GM18508 (cell line): ENCODE results near the gene ZBTB18.

Source experiments
- ATAC-seq: cut with Tn5 transposase; IDR thresholded peaks from one replicate; pipeline ENCODE4 v1.9.1; 2021; ENCODE audit warnings: moderate number of reproducible peaks; ENCODE audit not compliant: insufficient read depth, unreplicated experiment

Gene ZBTB18

DNA sequence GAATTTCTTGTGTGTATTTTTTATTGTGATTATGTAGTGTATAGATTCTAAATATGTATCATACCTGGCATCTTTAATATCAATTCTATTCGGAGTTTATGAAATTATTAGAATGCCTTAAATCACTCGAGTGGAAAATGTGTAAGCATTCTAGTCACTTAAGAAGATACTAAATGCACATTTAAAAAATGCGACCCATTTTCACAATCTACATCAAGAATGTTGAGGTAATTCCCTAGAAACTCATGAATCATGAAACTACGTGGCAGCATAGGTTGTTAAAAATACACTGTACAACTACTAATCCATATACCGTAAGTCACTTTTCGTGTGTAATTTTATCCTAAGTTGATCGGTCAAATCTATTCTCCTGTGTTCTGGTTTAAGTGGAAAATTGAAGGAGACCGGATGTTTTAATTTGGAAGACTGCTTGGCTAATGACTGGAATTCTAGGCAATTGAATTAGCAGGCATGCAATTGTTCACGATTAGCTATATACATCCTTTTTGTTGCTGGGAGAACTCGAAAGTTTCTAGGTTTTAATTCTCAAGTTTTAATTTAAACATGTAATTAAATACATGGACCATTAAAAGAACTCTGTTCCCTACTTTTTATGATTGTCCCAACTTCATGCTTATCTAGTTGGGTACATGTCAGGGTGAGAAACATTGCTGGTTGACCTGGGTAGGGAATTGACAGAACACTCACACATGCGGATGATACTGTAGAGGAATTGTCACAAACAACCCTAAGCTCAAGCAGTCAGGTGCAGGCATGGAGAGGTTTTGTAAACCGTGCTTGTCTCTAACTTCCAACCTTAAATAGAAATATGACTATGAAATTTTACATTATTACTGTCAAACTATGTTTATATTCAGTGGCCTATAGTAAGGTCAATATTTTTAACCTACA is 6.6 kb downstream of the ZBTB18 start:
- ATAC-seq = no peak

DNA sequence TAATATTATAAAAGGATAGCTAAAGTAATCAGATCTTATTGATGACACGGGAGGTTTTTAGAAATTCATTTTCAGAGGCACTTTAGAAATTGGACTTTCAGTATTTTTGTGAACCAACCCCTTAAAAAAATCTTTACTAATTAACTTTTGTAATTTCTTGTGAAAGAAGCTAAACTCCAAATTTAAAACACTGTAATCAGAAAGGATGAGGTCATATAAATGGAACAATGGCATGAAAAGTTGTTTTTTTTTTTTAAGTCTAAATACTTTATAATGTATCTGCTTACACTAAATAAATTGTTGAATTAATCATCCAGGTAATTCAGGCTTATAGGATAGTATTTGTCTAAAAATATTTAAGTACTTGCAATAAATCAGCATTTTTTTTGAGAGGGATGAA is 9.0 kb downstream of the ZBTB18 start:
- ATAC-seq = no peak

DNA sequence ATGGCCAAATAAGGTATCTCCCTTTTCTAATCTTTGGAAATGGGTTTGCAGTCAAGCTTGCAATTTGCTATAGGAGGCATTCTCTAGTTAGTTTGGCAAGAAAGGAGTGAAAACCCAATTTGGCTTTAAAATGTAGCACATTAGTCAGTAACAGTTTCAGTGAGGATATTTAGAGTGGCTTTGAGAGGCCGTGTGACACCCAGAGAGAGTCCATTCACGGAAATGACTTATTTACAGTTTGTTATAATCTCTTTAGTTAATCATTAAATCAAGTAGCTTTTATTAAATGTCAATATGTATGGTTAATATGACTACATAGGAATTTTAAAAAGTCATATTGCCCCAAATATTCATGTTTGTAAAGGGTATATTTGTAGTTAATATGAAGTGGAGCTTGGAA is 9.6 kb downstream of the ZBTB18 start:
- ATAC-seq = no peak

DNA sequence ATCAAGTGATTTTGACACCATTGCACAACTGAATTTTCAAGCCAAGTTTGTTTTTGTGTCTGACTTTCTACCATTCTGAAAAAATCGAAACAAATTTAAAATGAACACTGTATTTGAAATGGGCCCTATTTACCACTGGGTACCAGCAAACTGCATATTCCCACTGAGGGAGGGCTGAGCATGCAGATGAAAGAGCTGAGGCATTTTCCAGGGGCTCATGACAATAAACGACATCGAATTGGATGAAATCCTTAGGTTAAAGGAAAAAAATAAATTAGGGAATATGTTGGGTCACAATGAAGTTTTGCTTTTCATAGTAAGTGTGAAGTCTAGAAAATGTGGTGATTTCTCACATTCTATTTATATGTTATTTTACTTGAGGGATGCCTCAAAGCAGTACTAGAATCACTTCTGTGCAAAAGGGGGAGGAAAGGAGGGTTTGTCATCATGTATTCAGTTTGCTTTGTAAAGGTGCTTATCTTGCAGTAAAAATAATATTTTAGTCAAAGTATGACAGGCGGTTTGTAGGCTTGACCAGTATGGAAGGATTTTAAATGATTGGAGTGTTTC is 11.2 kb downstream of the ZBTB18 start:
- ATAC-seq = no peak

DNA sequence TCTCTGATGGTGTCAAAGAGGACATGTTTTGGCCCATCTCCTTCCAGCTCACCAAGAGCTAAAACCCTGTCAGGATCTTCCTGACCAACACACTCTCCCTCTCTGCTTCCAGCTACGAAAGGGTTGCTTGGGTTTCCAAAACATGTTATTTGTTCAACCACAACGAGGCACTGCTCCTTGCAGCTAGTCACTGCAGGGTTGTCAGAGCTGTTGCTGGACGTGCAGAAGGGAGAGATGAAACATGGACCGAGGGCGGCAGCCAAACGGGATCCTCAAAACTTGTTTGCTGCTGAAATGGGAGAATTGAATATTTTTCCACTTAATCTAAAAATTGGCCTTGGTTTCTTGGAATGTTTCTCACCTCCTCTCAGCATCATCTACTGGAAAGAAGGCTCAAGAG is 12.4 kb downstream of the ZBTB18 start:
- ATAC-seq = no peak

DNA sequence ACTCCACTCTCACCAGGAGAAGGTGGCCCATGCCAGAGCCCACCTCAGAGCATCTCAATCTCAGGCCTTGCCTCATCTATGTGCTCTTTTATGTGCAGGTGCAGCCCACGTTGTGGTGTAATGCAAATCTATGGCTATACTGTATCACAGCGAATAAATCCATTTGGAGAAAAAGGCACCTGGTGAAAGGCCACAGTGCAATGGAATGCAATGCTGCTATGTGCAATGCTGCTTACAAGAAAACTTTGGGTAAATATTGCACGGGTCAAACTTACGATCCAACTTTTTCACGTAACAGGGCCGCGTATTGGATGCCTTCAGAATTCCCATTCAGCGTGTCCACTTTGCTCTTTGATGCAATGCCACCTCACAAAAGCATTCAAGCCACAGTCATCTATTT is 13.5 kb downstream of the ZBTB18 start:
- no peak for ATAC-seq

DNA sequence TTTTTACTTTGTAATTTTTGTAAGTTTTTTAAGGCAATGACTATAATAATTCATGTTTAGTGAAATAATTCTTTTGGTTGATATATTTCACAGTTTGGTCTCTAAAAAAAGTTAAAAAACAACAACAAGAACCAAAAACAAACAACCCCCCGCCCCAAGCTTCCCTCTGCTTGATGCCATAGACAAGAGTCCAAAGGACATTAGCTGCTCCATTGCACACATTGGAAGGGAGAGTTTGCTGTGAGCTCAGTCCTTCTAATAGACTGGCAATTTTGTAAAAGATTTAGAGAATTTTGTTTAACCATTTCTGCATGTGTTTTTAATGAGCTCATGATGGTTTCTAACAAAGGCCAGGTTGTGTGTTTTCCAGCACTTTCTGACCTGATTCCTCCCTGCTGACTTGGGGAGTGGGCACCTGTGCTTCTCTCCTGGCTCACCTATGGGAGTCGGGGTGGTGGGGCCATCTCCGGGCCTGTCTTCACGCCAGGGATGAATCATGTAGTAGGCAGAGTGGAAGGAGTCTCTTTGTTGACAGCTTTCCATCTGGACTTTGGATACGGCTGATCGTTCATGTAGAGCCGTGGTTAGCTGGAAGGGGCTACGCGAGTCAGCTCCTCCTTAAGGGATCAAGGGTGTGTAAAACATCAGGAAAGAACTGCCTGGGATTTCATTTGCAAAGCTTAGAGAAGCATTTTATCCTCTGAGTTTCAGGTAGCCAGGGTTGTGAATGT is 14.1 kb downstream of the ZBTB18 start:
- ATAC-seq = no peak

DNA sequence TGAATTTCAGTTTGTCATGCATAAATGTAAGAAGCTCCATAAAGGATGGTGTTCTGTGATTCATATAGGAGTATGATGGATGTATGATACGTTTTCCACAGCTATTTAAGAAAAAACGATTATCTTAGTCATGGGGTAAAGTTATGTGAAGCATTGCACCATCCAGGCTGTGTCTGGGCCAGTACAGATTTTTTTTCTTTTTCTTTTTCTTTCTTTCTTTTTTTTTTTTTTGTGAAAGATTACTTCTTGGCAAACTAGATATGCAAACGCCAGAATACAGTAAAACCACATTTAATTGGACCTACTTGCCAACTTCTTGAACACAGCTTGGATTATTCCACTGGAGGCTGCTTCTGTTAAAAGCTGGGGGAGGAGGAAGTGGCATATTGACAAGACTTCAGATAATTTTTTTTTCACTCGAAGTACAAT is 14.9 kb downstream of the ZBTB18 start:
- ATAC-seq = no peak

DNA sequence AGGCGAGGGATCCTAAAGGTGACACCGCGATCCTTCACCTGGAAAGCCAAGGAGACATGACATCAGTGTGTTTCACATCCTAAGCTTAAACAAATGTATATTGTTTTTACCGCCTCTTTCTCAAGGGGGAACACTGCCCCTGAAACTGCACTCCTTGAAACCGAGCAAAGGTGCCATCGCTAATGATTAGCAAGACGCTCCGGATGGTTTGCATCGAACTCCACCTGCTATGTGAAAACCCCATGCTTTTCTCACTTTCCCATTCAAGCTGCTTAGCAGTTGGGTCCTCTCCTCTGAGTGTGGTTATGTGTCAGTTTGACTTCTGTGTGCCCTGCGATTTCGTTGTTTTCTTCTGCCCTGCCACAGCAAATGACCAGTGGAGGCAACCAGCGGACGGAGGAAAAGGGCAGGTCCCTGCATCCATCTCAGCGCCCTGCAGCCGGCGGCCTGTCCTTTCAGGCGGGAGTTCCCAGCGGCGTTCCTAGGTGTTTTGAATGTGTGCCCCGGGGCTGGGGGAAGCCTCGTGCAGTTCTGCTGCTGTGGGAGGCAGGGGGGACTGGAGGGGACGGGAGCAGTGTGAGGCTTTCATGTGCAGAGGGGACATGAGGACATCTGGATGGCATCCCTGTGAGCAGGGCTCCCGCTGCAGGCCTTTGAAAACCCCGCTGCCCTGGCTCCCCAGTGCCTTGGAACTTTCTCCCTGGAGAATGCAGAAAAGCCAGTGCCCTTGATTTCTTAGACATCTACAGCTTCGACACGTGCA is 16.1 kb downstream of the ZBTB18 start:
- no peak for ATAC-seq

DNA sequence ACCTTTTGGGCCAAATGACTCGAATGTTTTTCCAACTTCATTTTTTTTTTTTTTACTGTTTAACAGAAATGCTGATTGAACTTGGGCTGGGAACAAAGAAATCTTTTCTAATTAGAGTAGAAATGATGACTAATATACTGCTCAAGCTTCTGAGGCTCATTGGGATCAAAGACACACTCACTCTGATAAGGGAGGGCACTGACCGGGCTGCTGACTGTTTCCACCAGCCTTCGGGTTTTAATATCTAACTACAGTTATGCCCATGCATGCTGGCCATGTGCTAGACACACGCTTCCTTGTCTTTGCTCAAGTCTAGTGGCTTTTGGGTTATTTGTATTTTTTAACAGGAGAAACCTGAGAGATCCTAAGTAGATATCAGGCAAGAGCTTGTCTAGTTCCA is 16.8 kb downstream of the ZBTB18 start:
- no peak for ATAC-seq

DNA sequence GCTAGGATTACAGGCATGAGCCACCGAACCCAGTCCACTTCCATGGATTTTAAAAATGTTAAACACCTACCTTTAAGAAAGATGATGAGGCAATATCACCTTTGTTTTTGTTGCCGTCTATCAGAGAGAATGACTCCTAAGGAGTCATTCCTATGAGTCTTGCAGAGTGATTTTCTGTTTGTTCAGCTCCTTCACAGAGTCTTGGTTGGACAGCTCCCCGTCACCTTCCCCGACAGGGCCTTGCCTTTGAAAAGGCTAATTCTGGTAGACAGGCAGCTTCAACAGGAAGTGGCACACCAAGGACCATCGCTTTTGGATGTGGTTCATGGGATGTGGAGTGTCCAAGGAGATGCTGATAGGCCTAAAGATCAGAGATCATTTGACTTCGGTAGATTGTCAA is 17.5 kb downstream of the ZBTB18 start:
- ATAC-seq = no peak

DNA sequence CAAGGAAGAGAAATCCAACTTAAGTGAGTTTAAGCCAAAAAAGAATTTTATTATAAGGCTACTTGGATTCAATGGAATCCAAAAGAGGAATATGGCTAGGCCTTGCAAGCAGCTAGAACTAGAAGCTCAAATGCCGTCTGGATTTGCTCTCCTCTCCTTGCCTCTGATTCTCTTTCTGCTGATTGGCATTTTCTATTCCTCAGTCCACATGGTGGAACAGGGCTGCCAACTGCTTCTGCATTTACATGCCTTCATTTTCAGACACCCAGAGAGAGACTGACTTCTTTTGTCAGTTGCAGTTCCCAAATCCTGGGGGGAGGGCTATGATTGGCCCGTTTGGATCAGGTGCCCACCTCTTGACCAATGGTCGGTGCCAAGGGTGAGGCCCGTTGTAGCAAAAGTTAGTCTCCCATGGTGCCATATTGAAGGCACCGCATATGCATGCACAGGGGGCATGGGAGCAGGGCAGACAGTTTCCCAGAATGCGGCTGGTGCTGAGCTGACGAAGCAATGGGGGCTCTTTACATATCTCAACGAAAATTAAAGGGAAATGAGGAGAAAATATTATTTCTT is 18.3 kb downstream of the ZBTB18 start:
- ATAC-seq = no peak

DNA sequence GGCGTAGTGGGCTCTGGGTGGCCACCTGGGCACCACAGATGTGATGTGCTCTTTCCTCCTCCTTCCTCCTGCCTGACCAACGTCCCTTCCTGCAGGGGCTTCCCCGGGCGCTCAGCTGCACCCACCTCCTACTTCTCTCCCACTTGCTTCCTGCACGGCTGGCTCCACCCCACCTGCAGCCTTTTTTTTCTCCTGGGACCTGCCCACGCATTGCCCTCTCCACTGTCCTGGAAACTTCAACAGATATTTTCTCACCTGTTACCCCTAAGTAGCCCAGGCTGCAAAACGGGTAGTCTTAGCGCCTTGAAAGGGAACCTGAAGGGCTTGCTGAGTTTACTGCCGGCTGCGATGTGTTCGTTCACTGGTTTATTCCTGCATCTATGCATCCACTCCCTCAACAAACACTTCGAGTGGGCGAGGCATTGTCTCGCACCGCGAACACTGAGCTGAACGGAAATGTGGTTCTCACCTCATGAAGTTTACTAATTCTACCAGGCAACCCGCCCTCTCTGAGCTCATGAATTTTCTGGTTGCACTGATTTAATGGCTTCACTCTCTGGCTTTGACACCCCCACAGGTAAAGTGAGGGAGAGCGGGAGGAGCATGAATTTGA is 23.6 kb downstream of the ZBTB18 start:
- ATAC-seq = no peak

DNA sequence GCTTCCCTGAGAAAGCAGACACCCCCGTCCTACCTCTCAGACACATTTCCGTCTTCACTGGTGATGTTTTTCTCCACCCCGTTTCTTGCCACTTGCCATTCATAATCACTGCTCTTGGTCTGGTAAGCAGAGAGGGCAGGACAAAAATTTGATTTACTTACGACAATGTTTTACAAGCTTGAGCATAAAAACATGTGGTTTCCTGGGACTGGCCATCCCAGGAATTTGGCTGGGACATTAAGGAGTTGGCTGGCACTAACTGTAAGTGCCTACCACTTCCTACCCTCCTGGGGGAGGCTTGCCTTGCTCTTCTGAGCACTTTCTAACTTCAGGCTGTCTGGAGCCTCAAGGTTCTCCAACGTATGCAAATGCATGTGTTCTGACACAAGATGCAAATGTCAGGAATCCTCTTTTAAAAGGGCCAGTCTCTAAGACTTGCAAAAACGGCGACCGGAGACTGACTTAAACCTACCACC is 24.2 kb downstream of the ZBTB18 start:
- no peak for ATAC-seq

DNA sequence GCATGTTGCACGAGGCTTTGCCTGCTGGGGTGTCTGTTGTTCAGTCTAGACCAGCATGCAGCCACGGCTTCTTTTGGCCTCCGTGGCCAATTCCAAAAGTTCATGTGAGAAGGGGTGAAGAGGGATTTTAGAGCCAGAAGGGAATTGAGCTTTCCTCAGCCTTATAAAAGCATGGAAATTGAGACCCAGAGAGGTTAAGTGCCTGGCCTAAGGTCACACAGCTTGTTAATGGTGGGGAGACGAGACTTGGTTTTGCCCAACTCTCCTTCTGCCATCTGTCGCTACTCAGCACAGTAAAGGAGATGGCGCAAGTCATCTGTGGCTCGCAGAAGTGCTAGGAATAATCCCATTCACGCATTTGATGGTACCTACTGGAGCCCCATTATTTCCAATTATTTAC is 25.7 kb downstream of the ZBTB18 start:
- ATAC-seq = no peak

DNA sequence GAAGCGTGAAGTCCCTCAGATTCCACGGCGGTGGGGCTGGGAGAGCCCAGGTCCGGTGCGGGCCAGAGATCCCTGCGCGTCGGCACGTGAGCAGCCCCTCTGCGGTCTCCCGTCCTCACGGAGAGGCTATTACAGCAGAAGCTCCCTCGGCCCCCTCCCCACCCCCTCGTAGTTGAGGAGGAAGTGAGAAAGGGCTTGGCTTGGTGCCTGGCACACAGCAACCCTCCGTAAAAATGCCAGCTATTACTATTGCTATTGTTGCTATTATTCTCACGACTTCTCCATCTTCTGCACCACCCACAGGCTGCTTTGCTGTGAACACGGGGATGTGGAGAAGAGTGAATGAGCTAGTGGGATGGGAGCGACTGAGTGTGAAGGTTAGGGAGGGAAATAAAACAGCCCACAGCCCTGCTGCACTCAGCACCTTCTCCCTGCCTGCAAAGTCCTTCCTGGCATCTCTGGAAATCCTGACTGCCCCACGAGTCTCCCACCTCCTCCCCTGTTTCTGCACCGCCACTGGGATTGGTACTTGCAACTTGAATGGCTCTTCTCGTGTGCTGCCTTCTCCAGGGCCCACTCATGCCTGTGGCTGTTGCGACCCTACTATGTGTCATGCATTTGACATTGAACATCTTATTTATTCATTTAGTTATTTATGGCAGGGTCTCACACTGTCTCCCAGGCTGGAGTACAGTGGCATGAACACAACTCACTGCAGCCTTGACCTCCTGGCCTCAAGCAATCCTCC is 26.6 kb downstream of the ZBTB18 start:
- no peak for ATAC-seq

DNA sequence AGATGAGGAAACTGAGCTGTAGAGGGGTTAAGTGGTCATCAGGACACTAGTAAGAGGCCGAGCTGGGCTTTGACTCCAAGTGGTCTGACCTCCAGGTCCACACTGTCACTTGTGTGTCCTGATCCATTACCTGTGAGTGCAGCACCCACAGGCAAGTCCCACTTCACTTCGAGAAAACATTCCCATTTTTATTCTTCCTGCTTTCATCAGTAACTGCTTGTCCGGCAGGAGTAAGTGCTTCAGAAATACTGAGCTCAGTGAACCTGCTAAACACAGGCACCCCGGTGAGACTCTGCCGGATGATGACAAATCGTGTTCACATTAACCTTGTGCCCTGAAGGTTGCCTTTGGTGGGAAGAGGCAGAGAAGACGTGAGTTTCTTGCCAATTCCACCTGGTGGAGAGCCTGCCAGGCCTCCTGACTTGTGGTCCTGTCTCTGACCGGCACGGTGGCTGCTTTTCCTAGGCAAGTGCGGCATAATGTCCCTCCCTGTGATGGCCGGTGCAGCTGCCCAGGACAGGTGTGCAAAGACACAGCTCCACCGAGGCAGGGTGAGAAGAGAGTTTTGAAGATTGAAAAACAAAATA is 29.4 kb downstream of the ZBTB18 start:
- no peak for ATAC-seq

DNA sequence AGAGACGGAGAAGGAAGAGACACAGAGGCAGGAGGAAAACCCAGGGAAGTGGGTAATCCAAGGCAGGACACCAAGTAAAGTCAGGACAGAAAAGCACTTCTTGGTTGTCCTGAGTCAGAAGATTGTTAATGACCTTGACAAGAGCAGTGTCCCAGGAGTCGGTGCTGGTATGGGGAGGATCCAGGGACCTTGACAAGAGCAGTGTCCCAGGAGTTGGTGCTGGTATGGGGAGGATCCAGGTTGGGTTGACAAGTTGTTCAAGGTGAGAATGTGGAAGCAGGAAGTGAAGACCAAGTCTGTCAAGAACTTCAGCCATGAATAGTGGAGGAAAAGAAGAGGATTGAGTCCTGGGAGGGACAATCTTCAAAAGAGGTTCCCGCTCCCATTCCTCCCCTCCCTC is 31.9 kb downstream of the ZBTB18 start:
- ATAC-seq = no peak
